Muscle layer of duodenum (tissue), 2 donors: ENCODE data around the gene PSMC3IP.

Source experiments
- H3K27ac ChIP-seq: one replicate; pipeline ENCODE4 v1.7.0; 2013; ENCODE audit warnings: mild to moderate bottlenecking, low read length
- H3K27me3 ChIP-seq: one replicate; pipeline ENCODE4 v1.7.0; 2013; ENCODE audit warnings: low read depth, mild to moderate bottlenecking, control low read depth, low read length
- H3K36me3 ChIP-seq, 2 donors: one replicate each; pipeline ENCODE4 v1.7.0; 2013; ENCODE audit warnings: low read length in 2 of 2, control low read depth in 1 of 2, mild to moderate bottlenecking in 1 of 2; ENCODE audit not compliant: insufficient read depth in 2 of 2, control insufficient read depth in 1 of 2
- H3K4me1 ChIP-seq, 2 donors: one replicate each; pipeline ENCODE4 v1.7.0; 2013; ENCODE audit warnings: low read length in 2 of 2, mild to moderate bottlenecking in 2 of 2, control low read depth in 1 of 2, moderate library complexity in 1 of 2; ENCODE audit not compliant: insufficient read depth in 2 of 2, control insufficient read depth in 1 of 2
- H3K4me3 ChIP-seq, 2 donors: one replicate each; pipeline ENCODE4 v1.7.0; 2013; ENCODE audit warnings: low read length in 2 of 2, low read depth in 1 of 2, mild to moderate bottlenecking in 1 of 2
- H3K9me3 ChIP-seq, 2 donors: one replicate each; pipeline ENCODE4 v1.7.0; 2013; ENCODE audit warnings: low read length in 2 of 2, control low read depth in 1 of 2, mild to moderate bottlenecking in 1 of 2; ENCODE audit not compliant: control insufficient read depth in 1 of 2
- donor health status: healthy.

The PSMC3IP gene

DNA sequence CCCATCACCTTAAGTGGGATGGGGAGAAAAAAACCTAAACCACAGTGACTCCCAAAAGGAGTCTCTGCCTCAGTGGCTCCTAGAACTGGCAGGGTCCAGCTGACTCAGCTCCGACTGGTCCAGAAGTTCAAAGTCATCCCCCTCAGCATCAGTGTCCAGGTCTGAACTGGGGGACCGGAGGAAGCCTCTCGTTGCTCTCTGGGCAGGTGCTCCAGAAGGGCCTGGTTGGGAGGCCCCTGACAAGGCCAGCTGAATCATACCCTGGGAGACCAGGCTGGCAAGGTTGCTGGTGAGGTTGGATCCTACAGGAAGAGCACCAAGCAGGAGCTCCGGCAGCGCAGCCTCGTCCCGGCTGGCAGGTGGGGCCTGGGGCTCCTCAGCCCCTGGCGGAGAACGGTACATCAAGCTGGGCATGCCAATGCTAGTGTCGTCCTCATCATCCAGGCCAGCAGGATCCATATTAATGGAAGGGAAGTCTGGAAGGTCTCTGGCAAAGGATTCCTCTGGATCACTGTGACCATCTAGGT is 4.3 kb upstream of the PSMC3IP start:
- H3K4me1 ChIP-seq, result peaks cover 9 to 30% of the 10 kb centered on the region in 2 donors
- no peak overlapping the region for H3K27ac ChIP-seq
- no peaks in the 10 kb centered on the region for H3K27me3 ChIP-seq
- no peak overlapping the region for H3K4me3 ChIP-seq
- H3K36me3 ChIP-seq, result peaks cover 61 to 62% of the 10 kb centered on the region in 2 donors
- H3K9me3 ChIP-seq, result no peaks in the 10 kb centered on the region

DNA sequence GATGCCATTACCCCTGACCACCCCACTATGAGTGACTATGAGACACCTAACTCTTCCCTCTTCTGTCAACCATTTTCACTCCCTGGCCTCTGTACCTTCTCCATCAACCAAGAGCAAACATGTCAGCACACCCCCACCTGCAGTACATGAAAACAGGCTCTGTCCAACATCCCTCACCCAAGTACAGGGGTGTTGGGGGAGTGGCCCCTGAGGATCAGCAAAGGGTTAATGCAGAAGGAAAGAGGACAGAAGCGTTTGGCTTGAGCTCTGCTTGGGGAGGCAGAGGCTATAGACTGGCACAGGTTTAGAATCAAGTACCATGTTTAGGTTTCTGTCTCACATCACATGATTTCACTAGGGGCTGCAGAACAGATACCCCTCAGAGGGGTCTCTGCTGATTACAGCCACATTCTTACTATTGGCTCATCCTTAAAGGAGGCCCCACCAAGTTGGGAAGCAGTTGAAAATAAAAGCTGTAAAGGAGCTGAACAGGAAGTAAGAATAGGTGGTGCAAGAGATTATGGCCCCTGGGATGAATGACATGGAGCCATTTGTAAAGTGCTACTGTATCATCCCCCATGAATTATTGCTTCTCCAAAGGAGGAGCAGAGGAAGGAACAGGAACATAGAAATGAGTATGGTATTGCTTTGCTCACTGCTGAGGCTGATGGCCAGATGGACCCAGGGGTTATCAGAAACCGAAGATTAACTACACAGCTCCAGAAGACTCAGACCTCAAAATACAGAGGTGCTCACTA is 2.4 kb upstream of the PSMC3IP start:
- Histone ChIP-seq H3K27ac (peak overlapping the region; percentile 11), H3K4me3 (no peak overlapping the region), H3K4me1 (peaks cover 12 to 17% of the 10 kb centered on the region in 2 donors), H3K36me3 (peaks cover 43 to 47% of the 10 kb centered on the region in 2 donors), H3K27me3 (no peaks in the 10 kb centered on the region), H3K9me3 (no peaks in the 10 kb centered on the region)

DNA sequence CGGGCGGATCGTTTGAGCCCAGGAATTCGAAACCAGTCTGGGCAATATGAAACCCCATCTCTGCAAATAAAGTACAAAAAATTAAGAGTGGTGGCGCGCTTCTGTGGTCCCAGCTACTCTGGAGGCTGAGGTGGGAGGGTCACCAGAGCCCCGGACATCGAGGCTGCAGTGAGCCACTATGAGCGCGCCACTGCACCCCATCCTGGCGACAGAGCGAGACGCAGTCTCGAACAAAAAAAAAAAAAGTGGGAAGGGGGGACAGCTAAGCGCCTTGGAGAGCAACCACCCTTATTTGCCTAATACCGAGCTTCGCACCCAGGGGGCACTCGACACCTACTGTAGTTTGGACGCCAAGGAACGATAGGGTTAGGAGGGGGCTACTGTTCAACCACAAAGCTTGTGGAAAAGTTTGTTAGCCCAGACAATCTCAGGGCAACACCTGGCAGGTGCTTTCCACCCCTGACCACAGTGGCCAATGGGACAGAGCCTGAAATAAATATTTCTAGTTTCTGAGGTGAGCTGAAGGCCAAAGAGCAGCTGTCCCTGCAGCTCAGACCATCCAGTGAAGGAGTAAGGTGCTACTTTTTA is 847 bp upstream of the PSMC3IP start:
- Histone ChIP-seq H3K27me3 (no peaks in the 10 kb centered on the region), H3K36me3 (peaks cover 42 to 44% of the 10 kb centered on the region in 2 donors), H3K9me3 (no peaks in the 10 kb centered on the region), H3K4me1 (peaks cover 12 to 15% of the 10 kb centered on the region in 2 donors), H3K4me3 (peak overlapping the region; percentile 89 to 93), H3K27ac (peak overlapping the region; percentile 93)

DNA sequence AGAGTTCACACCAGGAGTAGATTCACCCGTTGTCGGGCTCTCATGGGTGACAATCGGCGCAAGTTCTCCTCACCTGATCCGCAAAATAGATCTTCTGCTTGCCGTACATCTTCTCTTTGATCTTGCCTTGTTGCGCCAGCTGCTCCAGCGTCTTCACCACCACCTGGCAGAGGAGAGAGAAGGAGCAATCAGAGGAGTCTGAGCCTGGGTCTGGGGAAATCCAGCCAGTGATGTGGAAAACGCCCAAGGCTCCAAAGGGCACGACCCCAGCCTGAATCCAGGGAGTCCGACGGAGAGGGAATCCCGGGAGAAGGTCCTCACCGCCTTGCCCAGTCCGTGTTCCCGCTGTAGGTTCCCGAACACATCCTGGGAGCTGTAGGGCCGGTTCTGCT is 393 bp downstream of the PSMC3IP start:
- Histone ChIP-seq H3K36me3 (peaks cover 42% of the 10 kb centered on the region in 2 donors), H3K9me3 (no peaks in the 10 kb centered on the region), H3K4me3 (peak overlapping the region; percentile 89 to 93), H3K4me1 (peaks cover 12 to 15% of the 10 kb centered on the region in 2 donors), H3K27ac (peak overlapping the region; percentile 93), H3K27me3 (no peaks in the 10 kb centered on the region)

DNA sequence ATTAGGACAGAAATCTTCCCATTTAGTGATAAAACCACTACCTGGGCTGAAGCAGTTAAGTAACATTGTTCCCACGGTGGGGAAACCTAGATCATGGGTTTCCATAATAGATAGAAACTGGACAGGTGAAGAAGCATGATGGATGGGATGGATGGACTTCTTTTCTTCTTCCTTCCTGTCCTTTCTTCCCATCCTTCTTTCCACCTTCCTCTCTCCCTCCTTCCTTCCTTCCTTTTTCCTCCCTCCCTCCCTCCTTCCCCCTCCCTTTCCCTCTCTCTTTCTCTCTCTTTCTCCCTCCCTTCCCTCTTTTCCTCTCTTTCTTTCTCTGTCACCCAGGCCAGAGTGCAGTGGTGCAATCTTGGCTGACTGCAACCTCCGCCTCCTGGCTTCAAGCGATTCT is 3.1 kb downstream of the PSMC3IP start:
- no peaks in the 10 kb centered on the region for H3K9me3 ChIP-seq
- H3K36me3 ChIP-seq, result peaks cover 47 to 51% of the 10 kb centered on the region in 2 donors
- no peak overlapping the region for H3K27ac ChIP-seq
- peaks cover 12 to 15% of the 10 kb centered on the region in 2 donors for H3K4me1 ChIP-seq
- no peaks in the 10 kb centered on the region for H3K27me3 ChIP-seq
- H3K4me3 ChIP-seq, result no peak overlapping the region

DNA sequence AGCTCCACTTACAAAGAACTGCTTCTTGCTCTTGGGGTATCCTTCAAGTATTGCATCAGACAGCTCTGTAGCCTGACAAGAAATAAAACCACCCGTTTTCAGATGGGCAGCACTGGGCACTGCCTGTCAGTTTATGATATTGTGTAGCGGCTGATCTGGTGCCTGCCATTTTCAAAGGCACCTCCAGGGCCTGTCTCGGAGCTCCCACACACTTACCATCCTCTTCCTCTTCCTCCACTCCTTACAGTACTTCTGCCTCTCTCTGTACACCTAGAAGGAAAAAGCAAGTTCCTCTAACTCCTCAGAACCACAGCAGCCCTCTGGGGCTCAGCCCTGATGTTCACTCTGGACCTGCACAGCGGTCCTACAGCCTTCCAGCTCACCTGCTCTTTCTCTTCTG is 4.4 kb downstream of the PSMC3IP start:
- Histone ChIP-seq H3K4me1 (peaks cover 8 to 9% of the 10 kb centered on the region in 2 donors), H3K27me3 (no peaks in the 10 kb centered on the region), H3K9me3 (no peaks in the 10 kb centered on the region), H3K36me3 (peaks cover 53 to 64% of the 10 kb centered on the region in 2 donors), H3K4me3 (no peak overlapping the region), H3K27ac (no peak overlapping the region)

DNA sequence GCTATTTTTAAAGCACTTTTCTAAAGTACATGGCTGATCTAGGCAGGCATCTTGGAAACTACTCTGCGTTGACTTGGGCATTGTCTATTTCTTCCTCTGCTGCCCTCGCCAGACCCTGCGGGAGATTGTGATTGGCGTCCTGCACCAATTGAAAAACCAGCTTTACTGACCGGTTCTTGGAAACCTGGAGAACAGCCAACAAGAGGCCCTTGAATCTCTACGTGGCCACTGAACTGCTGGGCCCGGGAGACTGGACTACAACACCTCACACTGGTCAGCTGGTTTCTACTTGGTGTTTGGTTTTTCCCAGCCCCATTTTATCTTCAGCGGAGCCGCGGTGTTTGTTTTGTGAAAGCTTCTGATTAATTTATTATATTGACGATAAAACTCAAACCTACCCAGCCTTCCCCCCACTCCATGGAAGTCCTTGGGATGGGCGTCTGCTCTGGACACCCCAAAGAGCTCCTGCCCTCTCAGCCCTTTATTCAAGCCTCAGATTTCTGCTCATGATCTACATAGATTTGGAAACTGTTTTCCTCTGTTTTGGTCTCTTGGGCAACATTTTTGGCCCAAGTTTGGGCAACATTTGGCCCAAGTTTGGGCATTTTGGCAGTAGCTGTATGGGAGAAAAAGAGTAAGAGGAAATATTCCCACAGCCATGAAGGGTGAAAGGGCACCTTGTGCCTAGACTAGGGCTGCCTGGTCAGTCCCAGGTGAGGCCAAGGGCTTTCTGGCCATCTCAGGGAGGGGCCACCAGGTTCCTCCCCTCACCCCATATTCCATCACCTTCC is 5.9 kb downstream of the PSMC3IP start:
- H3K27me3 ChIP-seq, result no peaks in the 10 kb centered on the region
- H3K4me1 ChIP-seq, result peaks cover 1 to 12% of the 10 kb centered on the region in 2 donors
- H3K4me3 ChIP-seq, result no peak overlapping the region
- H3K27ac ChIP-seq, result no peak overlapping the region
- no peaks in the 10 kb centered on the region for H3K9me3 ChIP-seq
- H3K36me3 ChIP-seq, result peaks cover 53 to 64% of the 10 kb centered on the region in 2 donors

DNA sequence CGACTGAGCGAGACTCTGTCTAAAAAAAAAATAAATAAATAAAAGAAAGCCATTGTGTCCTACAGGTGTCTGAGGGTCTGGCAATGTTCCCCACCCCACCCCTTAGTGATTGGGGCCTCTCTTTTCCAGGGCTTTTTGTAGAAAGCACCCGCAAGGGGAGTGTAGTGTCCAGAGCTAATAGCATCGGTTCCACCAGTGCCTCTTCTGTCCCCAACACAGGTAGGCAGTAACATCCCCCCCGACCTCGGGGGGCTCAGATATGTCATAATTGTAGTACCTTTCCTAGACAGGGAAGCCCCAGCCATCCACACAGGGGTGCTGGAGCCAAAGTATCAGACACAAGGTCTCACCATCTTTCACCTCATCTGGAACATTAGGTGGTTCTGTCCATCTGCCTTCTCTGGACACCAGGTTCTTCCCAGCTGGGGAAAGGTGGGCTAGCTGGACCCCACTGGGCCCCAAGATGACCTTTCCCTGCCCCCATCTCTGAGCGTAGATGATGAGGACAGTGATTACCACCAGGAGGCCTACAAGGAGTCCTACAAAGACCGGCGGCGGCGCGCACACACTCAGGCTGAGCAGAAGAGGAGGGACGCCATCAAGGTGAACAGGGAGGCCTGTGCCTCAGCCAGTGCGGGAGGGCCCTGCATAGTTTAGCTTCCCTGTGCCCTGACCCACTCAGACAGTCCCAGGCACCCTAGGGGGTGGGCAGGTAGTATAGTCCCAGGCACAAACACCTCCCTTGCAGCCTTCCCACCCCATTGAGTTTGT is 9.0 kb downstream of the PSMC3IP start:
- Histone ChIP-seq H3K27me3 (no peaks in the 10 kb centered on the region), H3K27ac (peak overlapping the region; percentile 45), H3K9me3 (no peaks in the 10 kb centered on the region), H3K4me3 (no peak overlapping the region), H3K4me1 (peaks cover 5 to 27% of the 10 kb centered on the region in 2 donors), H3K36me3 (peaks cover 55 to 70% of the 10 kb centered on the region in 2 donors)

DNA sequence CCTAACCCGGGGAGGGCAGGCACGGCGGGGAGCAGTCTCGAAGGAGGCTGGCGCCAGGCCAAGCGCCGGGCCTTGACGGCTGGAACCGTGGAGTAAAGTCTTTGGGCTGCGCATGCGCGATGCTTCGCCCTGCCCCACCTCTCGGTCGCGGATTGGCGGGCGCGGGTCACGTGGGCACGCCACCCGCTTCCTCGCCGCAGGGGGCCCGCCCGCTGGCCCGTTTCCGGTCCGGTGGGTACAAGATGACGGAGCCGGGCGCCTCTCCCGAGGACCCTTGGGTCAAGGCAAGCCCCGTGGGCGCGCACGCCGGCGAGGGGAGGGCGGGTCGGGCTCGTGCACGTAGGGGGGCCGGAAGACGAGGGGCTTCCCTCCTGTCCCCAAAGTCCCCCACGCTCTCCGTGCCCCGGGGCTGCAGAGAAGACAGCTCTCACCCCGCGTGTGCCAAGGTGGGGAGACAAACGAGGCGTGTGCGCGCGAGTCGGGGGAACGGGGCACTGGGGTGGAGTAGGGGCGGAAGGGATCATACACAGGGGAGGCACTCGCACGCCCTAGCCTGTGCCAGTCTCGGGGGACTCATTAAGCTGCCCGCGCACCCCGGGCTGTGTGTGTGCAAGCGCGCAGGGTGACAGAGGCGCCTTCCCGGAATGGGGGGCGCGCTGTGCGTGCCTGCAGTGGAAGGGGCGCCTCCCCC is 10.5 kb downstream of the PSMC3IP start, which contains the start of gene MLX:
MLX (plus strand) TSS at position 218 of the 691 bp plus-strand sequence; CDS start at position 243, 25 bp downstream.
- Histone ChIP-seq H3K9me3 (no peaks in the 10 kb centered on the region), H3K36me3 (peaks cover 42 to 61% of the 10 kb centered on the region in 2 donors), H3K4me3 (peak within 1 kb of the TSS; percentile 58 to 91), H3K27ac (peak within 1 kb of the TSS; percentile 84), H3K4me1 (peaks cover 13 to 40% of the 10 kb centered on the region in 2 donors), H3K27me3 (no peaks in the 10 kb centered on the region)

DNA sequence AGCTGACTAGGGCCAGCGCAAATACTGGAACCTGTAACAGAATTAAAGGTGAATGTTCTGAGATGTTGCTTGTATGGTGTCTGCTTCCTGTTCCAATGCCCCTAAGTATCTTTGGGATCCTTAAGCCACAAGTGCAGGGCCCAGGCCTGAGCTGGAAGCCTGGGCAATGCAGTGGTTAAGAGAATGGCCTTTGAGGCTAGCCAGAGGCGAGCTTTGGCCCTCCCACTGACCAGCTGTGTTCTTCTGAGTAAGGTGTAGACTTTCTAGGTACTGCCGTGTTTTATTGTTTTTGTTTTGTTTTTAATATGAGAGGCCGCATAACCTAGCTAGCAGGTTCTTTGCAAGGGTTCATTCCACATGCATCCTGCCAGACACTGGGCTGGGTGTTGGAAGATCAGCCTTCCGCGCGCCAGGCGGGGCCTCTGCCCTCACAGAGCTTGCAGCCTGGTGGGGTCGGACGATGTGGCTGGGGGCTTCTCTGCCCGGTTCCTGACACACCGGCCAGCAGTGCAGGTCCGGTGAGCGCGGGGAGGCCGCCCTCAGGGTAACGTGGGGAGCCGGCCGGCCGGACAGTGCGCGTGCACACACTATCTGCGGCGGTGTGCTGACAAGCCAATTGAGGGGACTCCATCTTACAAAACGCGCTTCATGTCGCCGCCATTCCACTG is 11.2 kb downstream of the PSMC3IP start:
- peaks cover 13 to 40% of the 10 kb centered on the region in 2 donors for H3K4me1 ChIP-seq
- H3K27me3 ChIP-seq, result no peaks in the 10 kb centered on the region
- peak overlapping the region; percentile 58 to 91 for H3K4me3 ChIP-seq
- peak overlapping the region; percentile 51 for H3K27ac ChIP-seq
- H3K36me3 ChIP-seq, result peaks cover 35 to 54% of the 10 kb centered on the region in 2 donors
- no peaks in the 10 kb centered on the region for H3K9me3 ChIP-seq
